ENCODE results near the gene IMMP2L. TPM values are rescaled to one million over a fixed set of nuclear protein-coding genes. Genes with fewer than 3 reads are reported as not detected.

IMMP2L gene
- total and polyA plus RNA-seq, 2 of the 8 experiments (the other 6 are each of a cell fraction or from before 2014, with no cell fraction given), result 2.3 to 10.1 TPM

DNA sequence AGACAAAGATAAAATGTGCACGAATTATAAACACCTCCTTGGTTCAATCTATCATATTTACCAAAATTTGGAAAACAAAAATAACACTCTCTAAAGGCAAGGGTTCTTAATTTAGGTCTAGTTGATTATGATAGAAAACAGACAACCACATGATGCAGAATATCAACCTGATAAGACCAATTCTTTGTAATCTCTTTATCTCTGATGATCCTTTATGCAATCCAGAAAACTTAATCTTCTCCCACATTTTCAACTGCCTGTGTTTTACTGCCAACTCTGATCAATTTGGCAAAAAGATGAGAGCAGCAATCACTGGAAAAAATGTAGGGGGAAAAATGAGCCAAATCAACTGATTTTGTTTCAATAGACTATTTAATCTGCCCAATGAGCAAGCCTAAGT lies 322.9 kb downstream of the IMMP2L start:
- no peak overlapping the region for H4K91ac ChIP-seq (replicated peaks; ENCODE audit: insufficient read length, low read length)
- H2BK20ac ChIP-seq (ENCODE audit: low read length), result no peak overlapping the region
- no peak overlapping the region for H3K4ac ChIP-seq (replicated peaks; ENCODE audit: insufficient read length, low read depth, low read length)
- no peak overlapping the region for H2BK15ac ChIP-seq (ENCODE audit: low read length)
- POLR2A ChIA-PET (ENCODE audit: partially characterized antibody), result no interaction called here
- H4K20me1 ChIP-seq (replicated peaks in 1 of 2; ENCODE audit: control insufficient read depth in 1 of 2, insufficient read depth in 2 of 2, low read length in 2 of 2), result no peaks in the 10 kb centered on the region
- no peaks in the 10 kb centered on the region for H3K79me2 ChIP-seq (ENCODE audit: control insufficient read depth in 1 of 2, insufficient read depth in 2 of 2, low read length in 2 of 2)
- no peaks in the 10 kb centered on the region for H3K27me3 ChIP-seq (replicated peaks in 1 of 4; ENCODE audit: control insufficient read depth in 3 of 4, extremely low read depth in 1 of 4, insufficient read depth in 3 of 4, low read length in 3 of 4)
- no peak overlapping the region for H3K9ac ChIP-seq (replicated peaks in 1 of 4; ENCODE audit: extremely low read depth in 1 of 4, low read depth in 3 of 4, low read length in 3 of 4)
- FAIRE-seq (no peak), DNase-seq (ENCODE audit: low read depth in 1 of 2, low spot score in 2 of 2) (no peak)
- no peak overlapping the region for H2BK120ac ChIP-seq (replicated peaks; ENCODE audit: low read depth, low read length)
- H4K5ac ChIP-seq (ENCODE audit: insufficient read length, low read depth, low read length), result no peak overlapping the region
- no peaks in the 10 kb centered on the region for H3K23me2 ChIP-seq (ENCODE audit: low read depth, low read length)
- no peak overlapping the region for H3K4me2 ChIP-seq (ENCODE audit: insufficient read depth in 1 of 2, low read depth in 2 of 2, low read length in 2 of 2)
- no peak overlapping the region for H2BK12ac ChIP-seq (ENCODE audit: low read depth, low read length)
- H3K23ac ChIP-seq (ENCODE audit: insufficient read length), result no peak overlapping the region
- no peak overlapping the region for H3K27ac ChIP-seq (ENCODE audit: low read depth, low read length)
- H2AK5ac ChIP-seq (ENCODE audit: low read depth, low read length), result no peak overlapping the region
- H3K4me3 ChIP-seq (ENCODE audit: extremely low read depth in 1 of 4, insufficient read depth in 2 of 4, low read depth in 3 of 4, low read length in 4 of 4), result no peak overlapping the region
- no peak overlapping the region for H2AFZ ChIP-seq (ENCODE audit: low read length)
- no peak overlapping the region for H3K14ac ChIP-seq (ENCODE audit: insufficient read length)
- WGBS, 2 experiments (ENCODE audit: extremely low coverage in 1 of 2, insufficient coverage in 1 of 2, insufficient read length in 1 of 2, insufficient replicate concordance in 2 of 2, low coverage in 1 of 2, low lambda C conversion rate in 2 of 2, missing lambda C conversion rate in 1 of 2), result 0% methylated on average over 1 of the region's 1 CpG; no CpG with 5 or more reads in 1 of the 2 experiments
- TF ChIP-seq SAP30 (IDR thresholded peaks at IDR 0.05; ENCODE audit: insufficient read depth, insufficient replicate concordance, low read length) (no peak), SUZ12 (IDR thresholded peaks at IDR 0.05; ENCODE audit: low read length) (no peak)
- H3K9me3 ChIP-seq (ENCODE audit: insufficient read depth in 2 of 2, low read depth in 1 of 2, low read length in 1 of 2), result no peaks in the 10 kb centered on the region
- H3K56ac ChIP-seq (replicated peaks; ENCODE audit: insufficient read length, low read depth, low read length), result no peak overlapping the region
- no peaks in the 10 kb centered on the region for H3K4me1 ChIP-seq (replicated peaks in 1 of 4; ENCODE audit: control insufficient read depth in 3 of 4, insufficient read depth in 4 of 4, low read length in 3 of 4)
- no peak overlapping the region for H2BK5ac ChIP-seq (ENCODE audit: low read depth, low read length)
- CTCF ChIA-PET (ENCODE audit: partially characterized antibody), result no interaction called here
- H4K8ac ChIP-seq (ENCODE audit: extremely low read depth, insufficient read depth, low read length), result no peak overlapping the region
- H3K18ac ChIP-seq (ENCODE audit: extremely low read depth, low read length), result no peak overlapping the region
- no peaks in the 10 kb centered on the region for H3K79me1 ChIP-seq (ENCODE audit: low read depth, low read length)
- H3K36me3 ChIP-seq (ENCODE audit: control insufficient read depth in 2 of 4, insufficient read depth in 4 of 4, low read length in 3 of 4), result no peaks in the 10 kb centered on the region

Measured in H1 (cell line).